GM18867 (cell line): ENCODE data around the gene RSKR.
"Not testable (repeated sequence)": the region's sequence is repeated elsewhere in the genome, so short reads cannot be mapped to it uniquely, and the experiment has no call there.

Experiments used
- ATAC-seq: cut with Tn5 transposase; IDR thresholded peaks from one replicate; pipeline ENCODE4 v1.9.1; 2021; ENCODE audit warnings: mild to moderate bottlenecking, moderate library complexity; ENCODE audit not compliant: unreplicated experiment

Gene RSKR

GRCh38 chr17:28613931-28614381, at the start of gene RSKR:
Gene RSKR, minus strand, starts transcription at chr17:28614185. Its CDS starts 24 bp downstream, at chr17:28614161.
- ATAC-seq: no peak

- no peak for ATAC-seq
Measured at GRCh38 chr17:28663723-28664122, 49.7 kb upstream of the RSKR start.

- ATAC-seq: no peak
Measured at GRCh38 chr17:28662527-28662829, 48.5 kb upstream of the RSKR start.

- ATAC-seq: peak; percentile 82
Measured at GRCh38 chr17:28661635-28662526, 47.9 kb upstream of the RSKR start, which contains the start of the genes SDF2 and SUPT6H. Gene SDF2, minus strand, starts transcription at chr17:28661906. Its CDS starts 30 bp downstream, at chr17:28661876. Gene SUPT6H, plus strand, starts transcription at chr17:28662205. Its CDS starts 11,197 bp downstream, at chr17:28673402.

- not testable (repeated sequence) for ATAC-seq
Measured at GRCh38 chr17:28659497-28659881, 45.5 kb upstream of the RSKR start.

GRCh38 chr17:28658766-28659496, 44.9 kb upstream of the RSKR start:
- ATAC-seq: not testable (repeated sequence)

- ATAC-seq: not testable (repeated sequence)
Measured at GRCh38 chr17:28658342-28658741, 44.4 kb upstream of the RSKR start.

- no peak for ATAC-seq
Measured at GRCh38 chr17:28657756-28658155, 43.8 kb upstream of the RSKR start.

- no peak for ATAC-seq
Measured at GRCh38 chr17:28655160-28655559, 41.2 kb upstream of the RSKR start.

GRCh38 chr17:28648698-28649097, 34.7 kb upstream of the RSKR start:
- no peak for ATAC-seq

- ATAC-seq: no peak
Measured at GRCh38 chr17:28646039-28646754, 32.2 kb upstream of the RSKR start.

GRCh38 chr17:28645576-28645939, 31.6 kb upstream of the RSKR start:
- ATAC-seq: no peak

GRCh38 chr17:28644787-28645575, 31.0 kb upstream of the RSKR start, which contains the start of gene BLTP2:
Gene BLTP2, minus strand, starts transcription at chr17:28645158. Its CDS starts 102 bp downstream, at chr17:28645056.
- peak; percentile 86 for ATAC-seq

GRCh38 chr17:28643983-28644786, 30.2 kb upstream of the RSKR start:
- ATAC-seq: no peak

- ATAC-seq: no peak
Measured at GRCh38 chr17:28641579-28641978, 27.6 kb upstream of the RSKR start.

GRCh38 chr17:28635506-28635905, 21.5 kb upstream of the RSKR start:
- no peak for ATAC-seq

- ATAC-seq: no peak
Measured at GRCh38 chr17:28634206-28634865, 20.4 kb upstream of the RSKR start.

- no peak for ATAC-seq
Measured at GRCh38 chr17:28626818-28627217, 12.8 kb upstream of the RSKR start.

- ATAC-seq: no peak
Measured at GRCh38 chr17:28624148-28624547, 10.2 kb upstream of the RSKR start.
